Measurements from ENCODE around the gene PPP1R12B. TPM values are rescaled to one million over a fixed set of nuclear protein-coding genes. Genes with fewer than 3 reads are reported as not detected.
"Not testable (repeated sequence)": the region's sequence is repeated elsewhere in the genome, so short reads cannot be mapped to it uniquely, and the experiment has no call there.

Gene PPP1R12B
- total RNA-seq, 1 donor from 2014 or later, result 404 TPM

GRCh38 chr1:202374099-202374498 lies 25.6 kb downstream of the PPP1R12B start:
- TF ChIP-seq CTCF (IDR thresholded peaks at IDR 0.05), result no peak
- H3K27ac ChIP-seq, result no peak overlapping the region
- no peak overlapping the region for H3K4me3 ChIP-seq
- no peaks in the 10 kb centered on the region for H3K27me3 ChIP-seq
- no peak for DNase-seq (ENCODE audit: low spot score in 2 of 2)
- H3K36me3 ChIP-seq, result no peaks in the 10 kb centered on the region
- no peaks in the 10 kb centered on the region for H3K4me1 ChIP-seq
- intact Hi-C loops (cut with DNase I), result no loop called here
- H3K9me3 ChIP-seq, result no peaks in the 10 kb centered on the region

DNA sequence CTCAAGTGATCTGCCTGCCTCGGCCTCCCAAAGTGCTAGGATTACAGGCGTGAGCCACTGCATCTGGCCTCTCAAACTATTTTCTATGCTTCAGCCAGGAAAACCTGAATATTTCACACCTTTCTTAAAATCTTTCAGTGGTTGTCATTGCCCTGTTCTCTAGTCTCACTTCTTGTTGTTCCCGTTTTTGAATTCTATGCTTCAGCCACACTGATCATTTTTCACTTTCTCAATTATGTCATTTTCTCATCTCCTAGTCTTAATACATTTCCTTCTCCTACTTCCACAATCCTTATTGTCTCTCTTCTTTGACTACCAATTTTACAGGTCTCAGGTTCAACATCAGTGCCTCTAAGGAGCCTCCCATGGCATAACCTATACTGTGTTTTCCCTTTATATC lies 26.7 kb downstream of the PPP1R12B start:
- H3K36me3 ChIP-seq; H3K27me3 ChIP-seq; H3K4me1 ChIP-seq; intact Hi-C loops (cut with DNase I); H3K27ac ChIP-seq; H3K4me3 ChIP-seq; DNase-seq (ENCODE audit: low spot score in 2 of 2); H3K9me3 ChIP-seq: not testable (repeated sequence)

DNA sequence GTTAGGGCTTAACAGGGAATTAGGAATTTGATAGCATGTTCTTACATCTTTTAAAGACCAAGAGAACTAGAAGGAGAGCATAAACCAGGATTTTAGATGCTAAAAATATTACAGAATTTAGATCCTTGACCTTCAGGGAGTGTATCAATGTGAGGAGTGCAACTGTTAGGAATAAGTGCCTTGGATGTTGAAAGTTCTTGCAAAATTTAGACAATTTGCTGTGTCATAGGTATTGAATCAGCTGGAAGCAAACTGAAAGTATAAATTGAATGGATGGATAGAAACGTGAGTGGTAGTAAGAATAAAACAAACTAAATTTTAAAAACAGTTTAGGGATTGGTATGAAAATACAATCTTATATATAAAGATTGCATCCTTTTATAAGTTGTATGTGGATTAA lies 27.7 kb downstream of the PPP1R12B start:
- no peaks in the 10 kb centered on the region for H3K4me1 ChIP-seq
- H3K9me3 ChIP-seq, result no peaks in the 10 kb centered on the region
- no peak for DNase-seq (ENCODE audit: low spot score in 2 of 2)
- H3K27me3 ChIP-seq, result no peaks in the 10 kb centered on the region
- intact Hi-C loops (cut with DNase I), result no loop called here
- no peaks in the 10 kb centered on the region for H3K36me3 ChIP-seq
- no peak for TF ChIP-seq CTCF (IDR thresholded peaks at IDR 0.05)
- H3K4me3 ChIP-seq, result no peak overlapping the region
- H3K27ac ChIP-seq, result no peak overlapping the region

DNA sequence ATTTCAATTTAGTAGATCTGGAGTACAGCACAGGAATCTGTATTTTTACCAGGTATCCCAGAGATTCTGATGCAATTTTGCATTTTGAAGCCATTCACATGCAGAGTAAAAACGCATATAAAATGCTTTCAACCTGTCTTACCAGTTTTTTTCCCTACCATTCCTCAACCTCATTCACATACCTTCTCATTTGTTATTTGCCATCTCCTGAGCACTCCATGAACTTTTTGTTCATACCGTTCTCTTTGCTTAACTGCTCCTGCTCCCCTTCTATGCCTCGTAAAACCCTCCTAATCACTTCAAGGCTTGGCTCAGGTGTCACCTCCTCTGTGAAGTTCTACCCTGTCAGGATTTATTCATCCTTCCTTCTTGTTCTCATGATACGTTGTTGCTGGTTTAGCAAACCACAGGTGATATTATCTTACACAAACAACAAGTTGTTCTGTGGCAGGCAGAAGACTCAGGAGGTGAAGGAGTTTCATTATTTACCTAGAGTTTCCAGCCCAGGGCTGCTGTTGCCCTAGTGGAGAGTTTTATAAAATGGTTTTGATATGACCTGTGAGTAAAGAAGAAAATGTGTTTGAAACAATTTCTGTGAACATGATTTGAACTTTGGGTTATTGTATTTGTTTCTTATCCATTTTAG lies 31.5 kb downstream of the PPP1R12B start:
- H3K27me3 ChIP-seq; H3K4me1 ChIP-seq; H3K9me3 ChIP-seq; intact Hi-C loops (cut with DNase I); H3K27ac ChIP-seq; DNase-seq (ENCODE audit: low spot score in 2 of 2); H3K36me3 ChIP-seq; H3K4me3 ChIP-seq: not testable (repeated sequence)

DNA sequence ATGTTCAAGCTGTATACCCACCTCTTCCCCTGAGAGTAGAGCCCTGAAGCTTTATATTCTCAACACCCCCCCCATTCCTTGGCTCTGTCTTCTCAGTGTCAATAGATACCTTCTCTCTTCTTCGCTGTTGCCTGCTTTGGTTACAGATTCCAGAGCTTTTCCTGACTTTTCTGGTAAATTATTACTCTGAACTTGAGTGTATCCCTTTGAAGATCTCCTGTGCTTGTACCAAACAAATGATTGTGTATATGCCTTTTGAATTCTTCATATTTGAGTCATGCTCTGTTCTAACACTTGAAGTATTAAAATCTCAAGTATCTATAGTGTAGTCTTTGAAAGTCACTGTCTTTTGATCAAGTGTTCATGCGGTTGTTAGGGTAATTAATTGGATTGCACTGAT lies 32.0 kb downstream of the PPP1R12B start:
- H3K27ac ChIP-seq; H3K36me3 ChIP-seq; H3K27me3 ChIP-seq; H3K9me3 ChIP-seq; intact Hi-C loops (cut with DNase I); H3K4me3 ChIP-seq; DNase-seq (ENCODE audit: low spot score in 2 of 2); H3K4me1 ChIP-seq: not testable (repeated sequence)

DNA sequence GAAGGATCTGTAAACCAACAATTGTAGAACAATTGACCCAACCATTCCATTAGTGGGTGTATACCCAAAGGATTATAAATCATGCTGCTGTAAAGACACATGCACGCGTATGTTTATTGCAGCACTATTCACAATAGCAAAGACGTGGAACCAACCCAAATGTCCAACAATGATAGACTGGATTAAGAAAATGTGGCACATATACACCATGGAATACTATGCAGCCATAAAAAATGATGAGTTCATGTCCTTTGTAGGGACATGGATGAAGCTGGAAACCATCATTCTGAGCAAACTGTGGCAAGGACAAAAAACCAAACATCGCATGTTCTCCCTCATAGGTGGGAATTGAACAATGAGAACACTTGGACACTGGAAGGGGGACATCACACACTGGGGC lies 33.4 kb downstream of the PPP1R12B start:
- H3K27ac ChIP-seq; intact Hi-C loops (cut with DNase I); DNase-seq (ENCODE audit: low spot score in 2 of 2); H3K4me3 ChIP-seq; H3K27me3 ChIP-seq; H3K36me3 ChIP-seq; H3K9me3 ChIP-seq; H3K4me1 ChIP-seq: not testable (repeated sequence)

DNA sequence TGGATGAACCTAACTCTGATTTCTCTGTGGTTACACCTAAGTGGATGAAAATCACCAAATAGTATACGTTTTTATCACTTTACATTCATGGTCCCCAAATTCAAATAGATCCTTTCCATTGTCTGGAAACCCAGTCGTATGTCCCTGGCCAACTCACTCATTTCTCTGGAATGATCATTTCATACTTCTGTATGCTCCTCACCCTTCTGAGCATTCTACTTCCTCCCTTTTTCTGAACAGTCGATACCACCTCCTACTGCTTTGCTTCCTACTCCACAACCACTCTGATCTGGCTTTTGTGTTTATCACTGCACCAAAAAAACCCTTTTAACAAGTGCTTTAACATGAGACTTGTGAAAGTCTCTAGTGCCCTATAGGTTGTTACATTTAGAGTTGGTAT lies 47.3 kb downstream of the PPP1R12B start:
- H3K27me3 ChIP-seq; intact Hi-C loops (cut with DNase I); H3K27ac ChIP-seq; H3K36me3 ChIP-seq; H3K4me3 ChIP-seq; H3K9me3 ChIP-seq; DNase-seq (ENCODE audit: low spot score in 2 of 2): not testable (repeated sequence)
- peaks cover 0 to 12% of the 10 kb centered on the region in 2 donors for H3K4me1 ChIP-seq

GRCh38 chr1:202397256-202397655 lies 48.8 kb downstream of the PPP1R12B start:
- H3K27me3 ChIP-seq, result no peaks in the 10 kb centered on the region
- H3K36me3 ChIP-seq, result no peaks in the 10 kb centered on the region
- H3K4me3 ChIP-seq, result no peak overlapping the region
- no peak for DNase-seq (ENCODE audit: low spot score in 2 of 2)
- intact Hi-C loops (cut with DNase I), result no loop called here
- peaks cover 0 to 15% of the 10 kb centered on the region in 2 donors for H3K4me1 ChIP-seq
- H3K27ac ChIP-seq, result peak overlapping the region; percentile 13 to 39
- TF ChIP-seq CTCF (IDR thresholded peaks at IDR 0.05), result no peak
- no peaks in the 10 kb centered on the region for H3K9me3 ChIP-seq

DNA sequence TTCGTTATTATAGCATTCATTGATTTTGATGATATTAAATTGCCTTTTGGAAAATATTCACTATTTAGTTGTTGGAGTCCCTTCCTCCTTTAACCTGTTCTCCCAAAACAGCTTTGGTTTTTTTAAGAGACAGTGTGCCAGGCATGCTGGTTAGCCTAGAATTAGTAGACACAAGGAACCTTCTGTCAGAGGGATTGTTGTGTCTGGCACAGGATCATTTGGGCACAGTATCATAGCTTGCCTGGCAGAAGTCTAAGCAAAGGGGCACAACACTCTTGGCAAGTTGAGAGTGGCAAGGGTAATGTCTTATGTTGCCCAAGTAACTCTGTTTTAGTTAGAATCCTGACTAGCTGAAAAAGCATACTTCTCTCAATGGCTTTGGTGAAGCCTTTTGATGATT lies 49.9 kb downstream of the PPP1R12B start:
- H3K27ac ChIP-seq; intact Hi-C loops (cut with DNase I); DNase-seq (ENCODE audit: low spot score in 2 of 2): not testable (repeated sequence)

DNA sequence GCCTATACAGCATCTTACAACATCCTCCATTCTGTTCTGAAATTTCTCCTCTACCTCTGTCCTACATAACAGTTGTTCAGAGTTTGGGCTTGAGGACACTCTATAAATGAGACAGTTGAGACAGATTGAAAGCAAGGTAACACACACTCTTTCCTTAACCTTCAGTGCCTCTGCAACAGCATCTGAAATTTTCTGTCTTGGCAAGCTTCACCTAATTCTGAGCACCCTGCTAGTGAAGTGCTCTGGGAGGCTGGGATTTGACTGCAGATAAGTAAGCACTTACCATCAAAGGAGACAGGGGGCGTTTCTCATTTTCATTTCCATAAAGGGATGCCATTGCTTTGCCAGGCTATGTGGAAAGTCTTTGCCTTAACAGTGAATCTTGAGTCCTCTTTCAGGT lies 53.3 kb downstream of the PPP1R12B start:
- H3K27me3 ChIP-seq; H3K9me3 ChIP-seq; H3K4me3 ChIP-seq; H3K36me3 ChIP-seq; H3K27ac ChIP-seq; DNase-seq (ENCODE audit: low spot score in 2 of 2); intact Hi-C loops (cut with DNase I): not testable (repeated sequence)
- H3K4me1 ChIP-seq, result peaks cover 0 to 15% of the 10 kb centered on the region in 2 donors

More for the DNA sequence above, 49.9 kb downstream of the PPP1R12B start:
- peaks cover 0 to 15% of the 10 kb centered on the region in 2 donors for H3K4me1 ChIP-seq
- H3K4me3 ChIP-seq, H3K36me3 ChIP-seq, H3K9me3 ChIP-seq, H3K27me3 ChIP-seq: not testable (repeated sequence)

GRCh38 chr1:202403381-202403780 lies 54.9 kb downstream of the PPP1R12B start:
- H3K4me1 ChIP-seq; H3K9me3 ChIP-seq; H3K27ac ChIP-seq; intact Hi-C loops (cut with DNase I); H3K4me3 ChIP-seq; DNase-seq (ENCODE audit: low spot score in 2 of 2); H3K27me3 ChIP-seq; H3K36me3 ChIP-seq: not testable (repeated sequence)
